Measurements from ENCODE around the gene PEMT. TPM values are rescaled to one million over a fixed set of nuclear protein-coding genes. Genes with fewer than 3 reads are reported as not detected.
"Not testable (repeated sequence)": the region's sequence is repeated elsewhere in the genome, so short reads cannot be mapped to it uniquely, and the experiment has no call there.

The PEMT gene, protein sequence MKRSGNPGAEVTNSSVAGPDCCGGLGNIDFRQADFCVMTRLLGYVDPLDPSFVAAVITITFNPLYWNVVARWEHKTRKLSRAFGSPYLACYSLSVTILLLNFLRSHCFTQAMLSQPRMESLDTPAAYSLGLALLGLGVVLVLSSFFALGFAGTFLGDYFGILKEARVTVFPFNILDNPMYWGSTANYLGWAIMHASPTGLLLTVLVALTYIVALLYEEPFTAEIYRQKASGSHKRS
- total RNA-seq = 18.2 TPM
- long read RNA-seq, transcript PEMT-201 (7 exons, 1,013 nt) = major isoform, 7 of 9 reads
- long read RNA-seq, partial matches to known transcripts = 1 of 9 reads
- long read RNA-seq, other reads (novel, unspliced or antisense) = 1 of 9 reads

DNA sequence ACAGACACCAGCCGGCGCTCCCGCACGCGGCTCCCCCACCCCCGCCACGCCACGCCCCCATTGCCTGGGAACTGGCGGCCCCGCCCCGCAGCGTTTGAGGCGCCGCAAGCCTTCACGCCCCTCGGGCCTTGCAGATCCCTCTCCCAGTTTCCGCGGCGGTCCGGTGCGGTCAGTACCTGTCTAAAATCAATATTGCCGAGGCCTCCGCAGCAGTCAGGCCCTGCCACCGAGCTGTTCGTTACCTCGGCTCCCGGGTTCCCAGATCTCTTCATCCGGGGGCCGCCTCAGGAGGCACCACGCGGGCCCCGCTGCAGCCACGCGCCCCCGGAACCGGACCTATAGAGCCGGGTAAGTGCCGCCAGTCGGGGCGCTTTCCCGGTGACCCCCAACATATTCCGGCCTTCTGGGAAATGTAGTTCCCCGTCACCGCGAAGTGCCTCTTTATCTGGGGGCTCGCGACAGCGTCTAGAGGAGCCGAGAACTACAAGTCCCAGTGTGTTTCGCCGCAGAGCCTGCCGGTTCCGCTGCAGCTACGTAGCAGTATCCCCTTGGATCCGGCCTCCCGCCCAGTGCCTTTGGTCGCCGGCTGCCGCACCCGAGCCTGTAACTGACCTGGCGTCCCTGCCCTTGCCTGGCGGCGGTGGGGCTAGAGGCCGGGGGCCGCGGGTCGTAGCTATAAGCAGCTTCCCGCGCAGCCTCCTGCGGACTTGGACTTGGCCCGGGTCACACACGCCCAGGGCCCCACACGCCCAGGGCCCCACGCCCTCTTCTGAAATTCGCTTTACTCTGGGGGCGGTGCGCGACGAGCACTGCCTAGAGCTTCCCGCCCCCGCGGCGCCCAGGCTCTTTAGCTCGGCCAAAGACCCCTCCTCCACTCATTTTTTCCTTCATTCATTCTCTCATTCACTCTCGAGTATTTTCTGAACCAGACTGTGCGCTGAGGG lies at the start of gene PEMT:
Gene PEMT (minus strand): TSS at position 354 of the 944 bp plus-strand sequence. CDS start 82 bp downstream, at position 272.
- DNase-seq (ENCODE audit: missing footprints) (peak; percentile 98), ATAC-seq (peak; percentile 98)
- intact Hi-C loops (cut with DNase I) = no loop called here

DNA sequence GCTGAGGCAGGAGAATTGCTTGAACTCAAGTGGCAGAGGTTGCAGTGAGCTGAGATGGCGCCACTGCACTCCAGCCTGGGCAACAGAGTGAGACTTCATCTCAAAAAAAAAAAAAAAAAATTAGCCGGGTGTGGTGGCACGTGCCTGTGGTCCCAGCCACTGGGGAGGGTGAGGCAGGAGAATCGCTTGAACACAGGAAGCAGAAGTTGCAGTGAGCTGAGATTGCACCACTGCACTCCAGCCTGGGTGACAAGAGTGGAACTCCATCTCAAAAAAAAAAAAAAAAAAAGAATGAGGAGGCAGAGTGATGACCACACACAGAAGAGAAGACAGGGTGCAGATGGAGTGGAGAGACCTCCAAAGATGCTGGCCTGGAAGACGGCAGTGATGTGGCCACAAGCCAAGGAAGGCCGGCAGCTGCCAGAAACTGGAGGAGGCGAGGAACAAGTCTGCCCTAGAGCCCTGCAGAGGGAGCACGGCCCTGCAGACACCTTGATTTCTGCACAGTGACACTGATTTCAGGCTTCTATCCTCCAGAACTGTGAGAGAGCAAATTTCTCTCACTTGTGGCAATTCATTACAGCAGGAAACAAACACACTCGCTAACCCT lies 48.3 kb upstream of the PEMT start:
- not testable (repeated sequence) for DNase-seq (ENCODE audit: missing footprints)
- intact Hi-C loops (cut with DNase I) = loop anchor here (5.0 kb wide), 1 partner anchor 142 kb away; the partner anchor contains the start of gene RASD1
- peak; percentile 17 for ATAC-seq

DNA sequence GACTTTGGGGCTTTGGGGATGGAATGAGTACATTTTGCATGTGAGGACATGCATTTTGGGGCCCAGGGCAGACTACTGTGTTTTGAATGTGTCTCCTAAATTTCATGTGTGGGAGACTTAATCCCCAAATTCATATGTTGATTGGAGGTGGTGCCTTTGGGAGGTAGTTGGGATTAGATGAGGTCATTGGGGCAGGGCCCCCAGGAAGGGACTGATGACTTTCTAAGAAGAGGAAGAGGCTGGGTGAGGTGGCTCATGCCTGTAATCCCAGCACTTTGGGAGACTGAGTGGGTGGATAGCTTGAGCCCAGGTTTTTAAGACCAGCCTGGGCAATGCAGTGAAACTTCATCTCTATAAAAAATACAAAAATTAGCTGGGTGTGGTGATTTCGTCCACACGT lies 47.0 kb upstream of the PEMT start:
- ATAC-seq = no peak
- intact Hi-C loops (cut with DNase I) = no loop called here
- no peak for DNase-seq (ENCODE audit: missing footprints)

DNA sequence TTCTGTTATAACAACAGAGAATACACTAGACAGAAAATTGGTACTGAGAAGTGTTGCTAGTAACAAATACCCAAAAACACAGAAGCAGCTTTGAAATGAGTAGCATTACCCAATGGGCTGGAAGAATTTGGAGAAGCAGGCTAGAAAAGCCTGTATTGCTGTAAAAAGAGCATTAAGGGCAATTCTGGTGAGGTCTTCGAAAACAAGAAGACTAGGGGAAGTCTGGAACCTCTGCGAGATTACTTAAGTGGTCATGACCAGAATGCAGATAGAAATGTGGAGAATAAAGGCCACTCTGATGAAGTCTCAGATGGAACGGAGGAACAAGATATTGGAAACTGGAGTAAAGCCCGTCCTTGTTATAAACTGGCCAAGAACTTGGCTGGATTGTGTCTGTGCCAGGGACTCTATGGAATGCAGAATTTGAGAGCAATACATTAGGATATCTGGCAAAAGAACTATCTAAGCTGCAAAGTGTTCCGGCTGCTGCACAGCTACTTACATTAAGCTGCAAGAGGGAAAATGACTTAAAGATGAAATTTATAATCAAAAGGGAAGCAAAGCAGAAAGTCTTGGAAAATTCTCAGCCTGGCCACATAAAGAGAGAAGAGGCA lies 44.9 kb upstream of the PEMT start:
- no peak for ATAC-seq
- intact Hi-C loops (cut with DNase I) = no loop called here
- no peak for DNase-seq (ENCODE audit: missing footprints)

DNA sequence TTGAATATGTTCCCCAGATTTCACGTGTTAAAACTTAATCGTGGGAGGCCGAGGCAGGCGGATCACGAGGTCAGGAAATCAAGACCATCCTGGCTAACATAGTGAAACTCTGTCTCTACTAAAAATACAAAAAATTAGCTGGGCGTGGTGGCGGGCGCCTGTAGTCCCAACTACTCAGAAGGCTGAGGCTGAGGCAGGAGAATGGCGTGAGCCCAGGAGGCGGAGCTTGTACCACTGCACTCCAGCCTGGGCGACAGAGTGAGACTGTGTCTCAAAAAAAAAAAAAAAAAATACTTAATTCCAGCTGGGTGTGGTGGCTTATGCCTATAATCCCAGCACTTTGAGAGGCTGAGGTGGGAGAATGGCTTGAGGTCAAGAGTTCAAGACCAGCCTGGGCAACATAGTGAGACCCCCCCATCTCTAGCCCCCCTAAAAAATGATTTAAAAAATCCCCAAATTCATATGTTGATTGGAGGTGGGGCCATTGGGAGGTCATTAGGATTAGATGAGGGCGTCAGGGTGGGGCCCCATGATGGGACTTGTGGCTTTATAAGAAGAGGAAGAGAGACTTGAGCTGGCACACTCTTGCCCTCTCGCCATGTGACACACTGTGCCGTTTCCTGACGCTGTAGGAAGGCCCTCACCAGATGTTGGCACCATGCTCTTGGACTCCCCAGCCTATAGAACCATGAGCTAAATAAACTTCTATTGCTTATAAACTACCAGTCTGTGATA lies 44.2 kb upstream of the PEMT start:
- ATAC-seq; DNase-seq (ENCODE audit: missing footprints); intact Hi-C loops (cut with DNase I): not testable (repeated sequence)

DNA sequence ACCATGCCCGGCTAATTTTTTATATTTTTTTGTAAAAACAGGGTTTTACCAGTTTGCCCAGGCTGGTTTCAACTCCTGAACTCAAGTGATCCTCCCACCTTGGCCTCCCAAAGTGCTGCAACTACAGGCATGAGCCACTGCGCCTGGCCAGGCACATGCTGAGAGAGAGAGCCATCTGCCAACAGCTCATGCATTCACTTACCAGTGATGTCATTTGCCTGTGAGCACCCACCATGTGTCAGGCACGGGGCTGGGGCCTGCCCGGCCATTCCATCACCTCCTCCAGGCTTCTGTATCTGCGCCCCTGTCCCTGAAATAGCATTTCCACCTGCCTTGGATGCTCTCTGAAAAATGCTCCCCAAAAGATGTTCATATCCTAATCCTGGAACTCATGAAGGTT lies 43.6 kb upstream of the PEMT start:
- intact Hi-C loops (cut with DNase I) = no loop called here
- ATAC-seq = no peak
- no peak for DNase-seq (ENCODE audit: missing footprints)

DNA sequence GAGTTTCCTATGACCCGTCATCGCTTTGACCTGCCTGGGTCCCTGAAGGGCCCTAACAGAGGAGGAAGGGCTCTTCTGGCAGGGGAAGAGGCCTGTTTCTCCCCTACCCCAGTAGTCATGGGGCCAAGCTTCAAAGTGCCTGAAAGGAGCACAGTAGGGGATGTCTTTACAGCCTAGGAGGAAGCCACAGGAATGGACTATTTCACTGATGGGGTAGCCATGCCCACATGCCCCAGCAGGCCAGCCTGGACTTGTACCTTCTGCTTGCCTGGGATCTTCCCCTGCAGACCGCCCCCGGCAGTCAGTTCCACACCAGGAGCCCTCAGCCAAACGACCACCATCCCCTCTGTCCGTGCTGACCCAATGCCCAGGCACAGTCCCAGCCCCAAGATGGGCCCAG lies 41.8 kb upstream of the PEMT start:
- intact Hi-C loops (cut with DNase I) = no loop called here
- ATAC-seq = no peak
- no peak for DNase-seq (ENCODE audit: missing footprints)

DNA sequence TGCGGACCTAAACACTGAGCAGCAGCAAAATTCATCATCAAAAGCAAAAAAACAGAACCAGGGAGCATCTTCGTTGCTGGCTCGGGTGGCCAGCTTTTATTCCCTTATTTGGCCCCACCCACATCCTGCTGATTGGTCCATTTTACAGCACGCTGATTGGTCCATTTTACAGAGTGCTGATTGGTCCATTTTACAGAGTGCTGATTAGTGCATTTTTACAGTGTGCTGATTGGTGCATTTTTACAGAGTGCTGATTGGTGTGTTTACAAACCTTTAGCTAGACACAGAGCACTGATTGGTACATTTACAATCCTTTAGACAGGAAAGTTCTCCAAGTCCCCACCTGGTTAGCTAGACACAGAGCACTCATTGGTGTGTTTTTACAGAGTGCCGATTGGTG lies 41.2 kb upstream of the PEMT start:
- ATAC-seq; intact Hi-C loops (cut with DNase I): not testable (repeated sequence)

DNA sequence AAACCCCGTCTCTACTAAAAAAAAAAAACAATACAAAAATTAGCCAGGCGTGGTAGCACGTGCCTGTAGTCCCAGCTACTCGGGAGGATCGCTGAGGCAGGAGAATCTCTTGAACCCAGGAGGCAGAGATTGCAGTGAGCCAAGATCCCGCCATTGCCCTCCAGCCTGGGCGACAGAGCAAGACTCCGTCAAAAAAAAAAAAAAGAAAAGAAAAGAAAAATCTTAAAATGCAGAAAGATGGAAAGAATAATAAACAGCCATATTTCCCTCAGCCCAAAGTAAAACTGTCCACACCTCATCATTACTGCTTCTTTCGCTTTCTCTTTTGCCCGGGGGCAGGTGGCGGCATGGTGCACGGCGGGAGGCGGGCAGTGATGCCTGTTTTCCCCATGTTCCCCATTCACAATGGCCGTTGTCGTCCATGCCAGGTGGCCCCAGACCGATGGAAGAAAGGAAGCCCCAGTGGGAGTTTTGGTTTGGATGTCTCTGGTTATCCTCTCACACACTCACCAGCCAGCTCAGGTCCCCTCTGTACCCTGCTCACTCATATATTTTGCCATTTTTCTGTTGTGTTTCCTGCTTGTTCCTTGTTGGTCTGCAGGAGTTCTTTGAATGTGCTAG lies 37.0 kb upstream of the PEMT start:
- ATAC-seq (no peak), DNase-seq (ENCODE audit: missing footprints) (no peak)
- intact Hi-C loops (cut with DNase I) = no loop called here

More for the DNA sequence above, 41.2 kb upstream of the PEMT start:
- DNase-seq (ENCODE audit: missing footprints) = not testable (repeated sequence)

DNA sequence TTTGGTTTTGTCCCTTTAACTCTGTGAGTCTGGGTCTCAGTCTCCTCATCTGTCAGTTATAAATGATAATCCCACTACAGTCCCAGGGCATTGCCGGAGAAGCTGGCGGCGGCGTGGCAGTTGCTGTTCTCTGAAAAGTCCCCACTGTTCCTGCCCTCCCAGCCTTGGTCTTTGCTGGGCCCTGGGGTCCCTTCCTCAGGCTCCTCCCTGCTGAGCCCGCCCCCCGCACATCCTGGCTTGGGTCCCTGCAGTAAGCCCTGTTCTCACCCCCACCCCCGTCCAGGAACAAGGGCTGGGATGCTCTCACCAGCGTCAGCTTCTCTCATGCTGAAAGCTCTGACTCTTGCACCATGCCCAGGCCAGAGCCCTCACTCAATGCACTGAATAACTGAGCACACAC lies 35.3 kb upstream of the PEMT start:
- intact Hi-C loops (cut with DNase I) = no loop called here
- no peak for ATAC-seq
- no peak for DNase-seq (ENCODE audit: missing footprints)

DNA sequence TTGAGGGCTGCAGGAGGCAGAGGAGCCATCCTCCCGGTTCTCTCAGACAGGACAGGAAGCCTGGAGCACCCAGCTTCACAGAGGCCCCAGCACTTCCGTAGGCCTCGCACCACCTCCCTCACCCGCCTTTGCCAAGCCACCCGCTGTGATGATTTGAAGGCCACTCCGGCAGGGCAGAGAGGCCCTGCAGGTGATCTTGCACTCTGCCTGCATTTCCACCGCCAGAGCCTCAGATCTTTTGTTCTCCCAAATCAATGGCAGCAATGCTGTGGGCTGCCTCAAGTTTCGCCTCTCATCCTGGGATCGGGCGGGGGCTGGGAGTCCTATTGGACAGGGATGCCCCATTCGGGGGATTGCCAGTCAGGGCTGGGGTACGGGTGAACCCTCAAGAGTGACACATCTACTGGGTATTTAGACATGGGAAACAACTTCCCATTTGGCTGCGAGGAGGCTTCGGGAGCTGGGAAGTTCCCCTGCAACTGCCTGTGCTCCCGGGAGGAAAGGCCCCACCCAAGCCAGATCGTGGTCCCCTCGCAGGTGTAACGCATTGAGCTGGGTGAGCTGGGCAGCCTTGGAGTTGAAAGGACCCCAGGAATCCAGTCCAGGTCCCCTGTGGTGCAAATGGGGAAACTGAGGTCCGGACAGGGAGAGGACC lies 34.8 kb upstream of the PEMT start:
- DNase-seq (ENCODE audit: missing footprints) (no peak), ATAC-seq (no peak)
- intact Hi-C loops (cut with DNase I) = no loop called here

DNA sequence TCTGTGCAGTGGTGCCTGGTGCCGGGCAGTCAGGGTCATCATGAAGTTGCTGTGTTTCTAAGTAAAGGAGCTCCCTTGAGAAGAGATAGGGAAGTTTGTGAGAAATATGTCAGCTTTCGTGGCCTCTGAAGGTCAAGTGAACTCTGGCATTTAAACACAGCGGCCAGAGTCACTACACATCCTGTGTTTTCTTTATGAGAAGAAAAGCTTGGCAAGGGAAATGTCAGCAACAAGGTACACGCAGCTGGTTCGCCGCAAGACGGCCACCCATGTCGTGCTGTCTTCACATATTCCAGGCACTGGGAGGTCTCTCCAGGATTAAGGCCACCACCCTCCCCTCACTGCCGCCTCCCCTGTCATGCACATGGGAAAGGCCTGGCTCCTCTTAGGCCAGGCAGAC lies 33.2 kb upstream of the PEMT start:
- ATAC-seq = no peak
- intact Hi-C loops (cut with DNase I) = no loop called here
- no peak for DNase-seq (ENCODE audit: missing footprints)

DNA sequence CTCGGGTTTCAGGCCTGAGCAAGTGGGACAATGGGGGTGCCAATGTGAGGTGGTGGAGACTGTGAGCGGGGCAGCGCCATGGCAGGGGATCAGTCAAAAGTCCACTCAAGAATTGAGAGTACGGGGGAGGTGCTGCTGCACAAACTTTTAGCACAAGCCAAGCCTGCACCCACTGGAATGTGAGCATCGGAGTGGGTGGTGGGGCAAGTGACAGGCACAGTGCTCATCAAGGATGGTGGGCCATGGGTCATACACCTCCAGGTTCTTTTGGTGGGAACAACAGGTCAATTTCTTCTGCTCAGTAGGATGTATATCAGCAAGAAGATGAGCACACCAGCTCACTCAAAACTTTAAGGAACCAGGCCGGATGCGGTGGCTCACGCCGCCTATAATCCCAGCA lies 32.4 kb upstream of the PEMT start:
- ATAC-seq (no peak), DNase-seq (ENCODE audit: missing footprints) (no peak)
- intact Hi-C loops (cut with DNase I) = no loop called here

DNA sequence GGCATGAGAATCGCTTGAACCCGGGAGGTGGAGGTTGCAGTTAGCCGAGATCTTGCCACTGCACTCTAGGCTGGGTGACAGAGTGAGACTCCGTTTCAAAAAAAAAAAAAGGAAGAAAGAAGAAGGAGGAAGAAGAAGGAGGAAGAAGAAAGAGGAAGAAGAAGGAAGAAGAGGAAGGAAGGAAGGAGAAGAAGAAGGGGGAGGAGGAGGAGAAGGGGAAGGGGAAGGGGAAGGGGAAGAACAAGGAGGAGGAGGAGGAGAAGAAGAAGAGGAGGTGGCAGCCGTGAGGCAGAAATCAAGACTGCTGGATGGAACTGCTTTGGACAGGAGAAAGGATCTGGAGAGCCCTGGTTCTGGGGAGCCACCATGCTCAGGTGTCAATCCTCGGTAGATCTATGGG lies 29.7 kb upstream of the PEMT start:
- intact Hi-C loops (cut with DNase I) = no loop called here
- no peak for DNase-seq (ENCODE audit: missing footprints)
- no peak for ATAC-seq

DNA sequence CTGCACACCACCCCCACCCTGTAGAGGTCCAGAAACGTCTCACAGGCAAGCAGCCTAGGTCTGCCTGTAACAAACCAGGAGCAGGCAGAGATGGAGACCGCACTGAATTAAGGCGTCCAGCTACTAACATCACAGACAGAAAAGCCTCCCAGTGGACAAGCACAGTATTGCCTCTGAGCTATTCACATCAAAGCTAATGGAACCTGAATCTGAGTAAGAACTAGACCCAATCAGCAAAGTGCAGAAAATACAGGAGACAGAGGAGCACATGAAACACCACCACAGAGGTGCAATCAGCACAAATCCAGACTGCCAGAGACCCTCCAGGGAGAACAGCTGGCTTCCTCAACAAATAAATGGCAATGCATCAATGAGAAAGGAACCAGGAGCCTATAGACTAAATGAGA lies 22.2 kb upstream of the PEMT start:
- intact Hi-C loops (cut with DNase I) = loop anchor here (1.0 kb wide), 1 partner anchor 258 kb away; no protein-coding TSS in a partner anchor
- no peak for DNase-seq (ENCODE audit: missing footprints)
- ATAC-seq = peak; percentile 89

DNA sequence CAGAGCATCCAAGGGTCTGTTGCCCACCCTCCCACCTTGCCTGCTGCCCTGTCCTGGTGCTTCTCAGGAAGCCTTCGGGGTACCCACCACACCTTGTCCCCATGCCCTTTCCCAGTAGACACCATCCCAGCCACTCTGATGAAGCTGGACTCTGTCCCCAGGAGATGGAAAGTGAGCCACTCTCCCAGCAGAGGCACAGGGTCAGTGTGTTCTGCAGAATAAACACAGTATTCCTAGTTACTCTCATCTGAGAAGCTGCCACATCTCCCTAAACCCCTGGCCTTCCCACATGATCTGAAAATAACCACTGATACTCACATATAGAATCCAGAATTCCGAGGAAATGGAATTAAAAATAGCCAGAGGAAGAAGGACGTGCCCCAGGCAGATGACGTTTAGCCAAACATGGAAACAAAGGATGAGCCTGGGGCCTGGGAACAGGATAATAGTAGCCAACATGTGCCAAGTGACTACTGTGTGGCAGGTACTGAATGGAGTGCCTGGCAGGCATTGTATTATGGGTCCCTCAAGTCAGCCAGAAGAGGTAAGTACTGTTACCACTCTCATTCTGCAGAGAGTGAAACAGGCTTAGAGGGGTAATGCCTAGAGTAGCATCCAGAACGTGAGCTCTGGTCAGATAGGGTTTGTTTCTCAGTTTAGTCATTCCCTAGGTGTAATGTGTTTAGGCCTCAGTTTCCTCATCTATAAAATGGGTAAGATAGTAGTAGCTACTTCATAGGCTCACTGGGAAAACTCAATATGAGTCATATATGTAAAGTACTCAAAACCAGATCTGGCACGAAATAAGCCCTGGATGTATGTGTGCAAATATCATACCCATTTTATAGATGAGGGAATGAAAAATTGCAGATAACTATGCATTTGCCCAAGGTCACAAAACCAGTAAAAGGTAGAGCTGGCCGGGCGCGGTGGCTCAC lies 20.8 kb upstream of the PEMT start:
- intact Hi-C loops (cut with DNase I) = loop anchor here (1.0 kb wide), 1 partner anchor 257 kb away; no protein-coding TSS in a partner anchor

More for the DNA sequence above, 20.8 kb upstream of the PEMT start:
- no peak for ATAC-seq
- DNase-seq (ENCODE audit: missing footprints) = no peak
